GM10248 (cell line): ENCODE data around the gene PLPPR2.
A peak's percentile ranks its signal among the peaks of the same experiment; 100 is the strongest.
"Not testable (repeated sequence)": the region's sequence is repeated elsewhere in the genome, so short reads cannot be mapped to it uniquely, and the experiment has no call there.

Experiments used
- CTCF ChIA-PET: fragments of 300-600 bp; sonication (Branson Sonifier 250); formaldehyde crosslinking; extraction: SDS; loops from one replicate; lab custom pipeline; 2021; ENCODE audit warnings: antibody characterized with exemption; lab: Yijun Ruan, JAX
- POLR2A ChIA-PET: fragments of 350-650 bp; sonication (Branson Sonifier 250); formaldehyde crosslinking; extraction: SDS; loops from one replicate; lab custom pipeline; 2020; ENCODE audit warnings: antibody characterized with exemption; lab: Yijun Ruan, JAX
- DNase-seq: peaks from one replicate; pipeline ENCODE4 v3.0.0; 2012; ENCODE audit errors: extremely low spot score
- TF ChIP-seq, protein P1 (sequence below): IDR thresholded peaks from 2 replicates; pipeline ENCODE4 v1.5.1; 2012; ENCODE audit warnings: mild to moderate bottlenecking, low read depth; ENCODE audit errors: extremely low read depth, missing control alignments, control extremely low read depth

Gene PLPPR2

DNA sequence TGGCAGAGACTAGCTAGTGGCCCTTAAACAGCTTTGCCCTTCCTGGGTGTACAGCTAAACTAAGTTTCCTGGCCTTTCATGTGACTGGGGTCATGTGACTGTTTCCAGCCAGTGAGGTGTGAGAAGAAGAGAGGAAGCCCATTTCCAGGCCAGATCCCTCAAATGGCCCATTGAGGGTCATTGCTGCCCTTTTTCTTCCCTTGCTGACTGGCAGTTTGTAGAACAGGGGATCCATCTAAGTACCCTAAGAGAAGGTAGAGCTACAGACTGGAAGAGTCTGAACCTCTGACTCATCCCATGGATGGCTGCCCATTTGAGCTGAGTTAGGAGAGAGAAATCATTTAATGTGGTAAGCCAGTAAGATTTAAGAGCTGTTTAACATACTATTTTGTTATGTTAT is 22.0 kb downstream of the PLPPR2 start:
- TF ChIP-seq, protein P1, sequence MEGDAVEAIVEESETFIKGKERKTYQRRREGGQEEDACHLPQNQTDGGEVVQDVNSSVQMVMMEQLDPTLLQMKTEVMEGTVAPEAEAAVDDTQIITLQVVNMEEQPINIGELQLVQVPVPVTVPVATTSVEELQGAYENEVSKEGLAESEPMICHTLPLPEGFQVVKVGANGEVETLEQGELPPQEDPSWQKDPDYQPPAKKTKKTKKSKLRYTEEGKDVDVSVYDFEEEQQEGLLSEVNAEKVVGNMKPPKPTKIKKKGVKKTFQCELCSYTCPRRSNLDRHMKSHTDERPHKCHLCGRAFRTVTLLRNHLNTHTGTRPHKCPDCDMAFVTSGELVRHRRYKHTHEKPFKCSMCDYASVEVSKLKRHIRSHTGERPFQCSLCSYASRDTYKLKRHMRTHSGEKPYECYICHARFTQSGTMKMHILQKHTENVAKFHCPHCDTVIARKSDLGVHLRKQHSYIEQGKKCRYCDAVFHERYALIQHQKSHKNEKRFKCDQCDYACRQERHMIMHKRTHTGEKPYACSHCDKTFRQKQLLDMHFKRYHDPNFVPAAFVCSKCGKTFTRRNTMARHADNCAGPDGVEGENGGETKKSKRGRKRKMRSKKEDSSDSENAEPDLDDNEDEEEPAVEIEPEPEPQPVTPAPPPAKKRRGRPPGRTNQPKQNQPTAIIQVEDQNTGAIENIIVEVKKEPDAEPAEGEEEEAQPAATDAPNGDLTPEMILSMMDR = no peak
- ChIA-PET POLR2A (no interaction called here), CTCF (interaction anchor here (0.7 to 5.4 kb wide), 19 partner anchors 9 to 240 kb away, joined by 3 to 40 read pairs (median 3); partner anchors contain the start of genes CCDC159, ODAD3, PRKCSH and RGL3)
- DNase-seq = no peak

DNA sequence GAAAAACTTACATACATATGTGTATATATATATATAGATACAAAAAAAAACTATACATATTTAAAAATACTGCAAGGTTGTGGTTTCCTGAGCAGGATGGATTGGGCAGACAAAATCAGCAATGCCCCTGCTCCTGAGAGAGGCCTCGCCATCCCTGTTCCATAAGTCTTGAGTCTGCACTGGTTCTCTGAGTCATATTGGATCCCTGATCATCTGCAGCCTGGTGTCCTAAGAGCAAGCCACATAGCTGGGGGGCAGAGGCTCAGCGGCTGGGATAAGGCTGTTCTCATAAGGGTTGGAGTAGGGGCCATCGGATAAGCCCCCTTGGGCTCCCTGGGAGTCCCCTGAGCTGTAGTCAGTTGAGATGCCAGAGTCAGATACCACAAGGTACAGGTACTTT is 22.5 kb downstream of the PLPPR2 start:
- TF ChIP-seq, protein P1 = no peak
- POLR2A ChIA-PET = no interaction called here
- no peak for DNase-seq
- CTCF ChIA-PET = interaction anchor here (0.7 to 5.4 kb wide), 17 partner anchors 9 to 240 kb away, joined by 3 to 40 read pairs (median 3); partner anchors contain the start of genes CCDC159, ODAD3, PRKCSH and RGL3

DNA sequence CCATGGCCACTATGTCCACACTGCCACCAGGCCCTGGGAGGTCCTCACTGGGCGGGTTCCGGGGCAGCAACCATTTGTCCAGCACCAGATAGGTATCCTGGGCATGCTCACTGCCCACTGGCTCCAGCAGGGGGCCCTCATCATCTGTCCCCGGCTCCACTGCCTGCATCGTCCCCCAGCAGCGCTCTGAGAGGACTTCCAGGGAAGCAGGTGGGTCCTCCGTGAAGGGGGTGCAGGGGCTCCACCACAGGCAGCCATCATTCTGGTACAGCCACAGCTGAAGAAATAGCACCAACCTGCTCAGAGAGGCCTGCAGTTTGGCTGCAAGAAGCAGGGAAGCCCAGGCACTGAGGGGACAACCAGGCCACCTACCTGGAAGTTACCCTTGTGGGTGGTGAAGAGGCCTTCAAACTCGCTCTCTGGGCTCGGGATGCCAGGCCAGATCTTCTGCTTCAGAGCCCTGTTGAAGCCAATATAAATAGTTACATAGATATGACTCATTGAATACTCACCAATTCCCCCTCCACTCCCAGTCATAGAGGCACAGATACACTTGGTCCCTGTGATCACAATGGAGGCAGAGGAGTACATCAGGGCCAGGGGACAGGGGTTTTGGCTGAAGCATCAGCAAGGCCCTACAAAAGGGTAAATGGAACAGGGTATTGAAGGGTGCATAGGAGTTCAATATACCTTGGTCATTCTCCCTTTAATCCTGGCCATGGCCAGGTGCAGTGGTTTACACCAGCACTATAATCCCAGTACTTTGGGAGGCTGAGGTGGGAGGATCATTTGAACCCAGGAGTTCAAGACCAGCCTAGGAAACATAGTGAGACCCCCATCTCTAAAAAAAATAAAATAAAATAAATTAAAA is 23.3 kb downstream of the PLPPR2 start:
- POLR2A ChIA-PET = no interaction called here
- CTCF ChIA-PET = interaction anchor here (1.0 to 5.4 kb wide), 8 partner anchors 32 to 167 kb away, joined by 3 to 40 read pairs (median 5); partner anchors contain the start of genes CCDC159, RGL3 and TMEM205
- DNase-seq = no peak
- TF ChIP-seq, protein P1 = peak; percentile 66

DNA sequence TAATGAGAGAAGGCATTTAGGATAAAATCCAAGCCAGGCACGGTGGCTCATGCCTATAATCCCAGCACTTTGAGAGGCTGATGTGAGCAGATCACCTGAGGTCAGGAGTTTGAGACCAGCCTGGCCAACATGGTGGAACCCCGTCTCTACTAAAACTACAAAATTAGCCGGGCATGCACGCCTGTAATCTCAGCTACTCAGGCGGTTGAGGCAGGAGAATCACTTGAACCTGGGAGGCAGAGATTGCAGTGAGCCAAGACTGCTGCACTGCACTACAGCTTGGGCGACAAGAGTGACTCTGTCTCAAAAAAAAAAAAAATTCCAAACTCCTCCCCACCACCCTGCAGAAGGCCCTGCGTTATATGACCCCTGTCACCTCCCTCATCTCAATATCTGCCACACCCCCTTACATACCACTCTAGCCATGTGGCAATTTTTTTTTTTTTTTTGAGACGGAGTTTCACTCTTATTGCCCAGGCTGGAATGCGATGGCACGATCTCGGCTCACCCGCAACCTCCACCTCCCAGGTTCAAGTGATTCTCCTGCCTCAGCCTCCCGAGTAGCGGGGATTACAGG is 24.1 kb downstream of the PLPPR2 start:
- CTCF ChIA-PET = interaction anchor here (1.0 to 2.8 kb wide), 5 partner anchors 11 to 206 kb away, joined by 3 to 28 read pairs (median 10); partner anchors contain the start of genes ELAVL3 and ELOF1
- DNase-seq, POLR2A ChIA-PET: not testable (repeated sequence)

DNA sequence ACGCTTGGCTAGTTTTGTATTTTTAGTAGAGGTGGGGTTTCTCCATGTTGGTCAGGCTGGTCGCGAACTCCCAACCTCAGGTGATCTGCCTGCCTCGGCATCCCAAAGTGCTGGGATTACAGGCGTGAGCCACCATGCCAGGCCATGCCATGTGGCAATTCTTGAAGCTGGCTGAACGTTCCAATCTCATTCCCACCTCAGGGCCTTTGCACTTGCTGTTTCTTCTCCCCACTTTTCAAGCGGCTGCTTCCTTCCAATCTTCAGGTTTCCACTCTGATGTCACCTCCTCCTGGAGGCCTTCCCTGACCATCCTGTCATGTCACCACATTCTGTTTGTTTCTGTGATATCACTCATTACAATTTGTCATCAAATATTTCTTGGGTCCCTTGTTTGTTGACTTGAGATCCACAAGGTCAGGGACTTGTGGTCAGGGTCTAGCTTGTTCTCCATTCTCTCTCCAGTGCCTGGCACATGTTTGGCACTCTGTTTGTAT is 24.7 kb downstream of the PLPPR2 start:
- TF ChIP-seq, protein P1 = no peak
- POLR2A ChIA-PET = no interaction called here

DNA sequence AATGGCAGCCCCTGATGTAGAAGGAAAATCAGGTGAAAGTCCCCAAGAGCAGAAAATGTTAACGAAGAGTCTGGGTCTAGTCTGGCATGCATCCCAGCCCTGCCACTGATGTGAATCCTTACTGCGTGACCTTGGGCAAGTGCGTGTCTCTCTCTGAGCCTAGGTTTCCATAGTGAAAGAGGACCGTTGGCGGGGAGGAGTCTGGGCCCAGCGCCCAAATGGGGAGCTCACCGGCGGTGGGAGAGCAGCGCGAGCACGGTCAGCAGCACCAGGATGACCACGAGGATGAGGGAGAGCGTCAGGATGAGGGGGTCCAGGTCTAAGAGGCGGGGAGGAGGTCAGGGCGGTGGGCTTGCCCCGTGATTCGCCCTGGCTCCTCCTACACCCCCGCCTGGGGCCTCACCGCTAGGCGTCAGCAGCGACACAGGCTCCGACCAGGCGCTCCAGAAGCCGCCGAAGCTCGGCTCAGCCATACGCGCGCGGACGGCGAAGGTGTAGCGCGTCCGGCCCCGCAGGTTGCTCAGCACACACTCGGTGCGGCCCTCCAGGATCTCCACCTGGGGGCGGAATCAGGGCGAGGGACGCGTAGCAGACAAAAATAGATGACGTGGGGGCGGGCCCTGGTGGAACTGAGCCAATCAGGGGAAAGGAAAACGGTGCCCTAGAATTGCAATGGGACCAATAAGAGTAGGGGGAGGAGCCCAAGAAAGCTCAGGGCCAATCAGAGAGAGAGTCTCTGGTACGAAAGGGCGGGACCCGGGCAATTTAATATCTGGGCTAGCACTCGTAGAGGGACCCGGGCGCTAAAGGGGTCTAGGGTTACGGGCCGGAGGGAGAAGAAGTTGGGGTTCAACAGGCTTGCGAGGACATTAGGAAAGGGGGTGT is 25.7 kb downstream of the PLPPR2 start:
- POLR2A ChIA-PET = interaction anchor here (0.6 to 1.3 kb wide), 7 partner anchors 35 to 102 kb away, joined by 3 to 6 read pairs (median 4); partner anchors contain the start of genes CCDC159, ODAD3, PRKCSH and TMEM205
- peak; percentile 98 for DNase-seq
- CTCF ChIA-PET = interaction anchor here (0.6 to 4.1 kb wide), 50 partner anchors 8 to 230 kb away, joined by 3 to 50 read pairs (median 5); partner anchors contain the start of genes CCDC159, ELAVL3, ELOF1 and ODAD3
- TF ChIP-seq, protein P1 = peak; percentile 67

More for the DNA sequence above, 24.7 kb downstream of the PLPPR2 start:
- no peak for DNase-seq
- CTCF ChIA-PET = interaction anchor here (1.0 to 4.1 kb wide), 12 partner anchors 11 to 205 kb away, joined by 3 to 50 read pairs (median 10); partner anchors contain the start of genes CCDC159, ELAVL3, ELOF1 and ODAD3
